Transverse colon (tissue), 3 donors: ENCODE results near the gene PHACTR3.

Experiments used
- POLR2A ChIP-seq: fragments of 450-650 bp; IDR thresholded peaks from one replicate; pipeline ENCODE4 v1.6.1; 2016; ENCODE audit warnings: antibody characterized with exemption, mild to moderate bottlenecking, moderate library complexity
- TF ChIP-seq, protein P1 (sequence below), 5 experiments: fragments of 200-600 bp in 3 of 5; fragments of 450-650 bp in 2 of 5; sonication (generic) in 3 of 5; IDR thresholded peaks; 1 replicate in 2 of 5; 2 replicates in 3 of 5; pipeline ENCODE4 v1.5.1; 2016 to 2017; ENCODE audit warnings: antibody characterized with exemption in 5 of 5, inconsistent platforms in 3 of 5, mild to moderate bottlenecking in 2 of 5, moderate library complexity in 1 of 5

DNA sequence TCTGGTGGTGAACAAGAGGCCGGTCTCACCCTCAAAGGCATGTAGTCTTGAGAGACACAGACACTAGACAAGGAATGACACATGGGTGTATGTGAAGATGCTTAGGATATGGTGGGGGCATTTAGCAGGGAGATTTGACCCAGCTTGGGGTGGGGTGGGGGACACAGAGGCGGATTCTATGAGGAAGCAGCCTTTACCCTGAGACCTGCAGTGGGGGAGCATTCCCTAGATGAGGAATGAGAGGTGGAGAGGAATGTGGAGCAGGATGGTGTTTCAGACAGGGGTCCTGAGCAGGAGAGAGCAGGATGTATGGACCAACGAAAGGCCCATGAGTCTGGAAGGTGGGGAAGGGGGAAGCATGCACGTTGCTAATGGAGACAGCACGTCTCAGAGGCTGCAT is 57.8 kb downstream of the PHACTR3 start:
- TF ChIP-seq, protein P1, sequence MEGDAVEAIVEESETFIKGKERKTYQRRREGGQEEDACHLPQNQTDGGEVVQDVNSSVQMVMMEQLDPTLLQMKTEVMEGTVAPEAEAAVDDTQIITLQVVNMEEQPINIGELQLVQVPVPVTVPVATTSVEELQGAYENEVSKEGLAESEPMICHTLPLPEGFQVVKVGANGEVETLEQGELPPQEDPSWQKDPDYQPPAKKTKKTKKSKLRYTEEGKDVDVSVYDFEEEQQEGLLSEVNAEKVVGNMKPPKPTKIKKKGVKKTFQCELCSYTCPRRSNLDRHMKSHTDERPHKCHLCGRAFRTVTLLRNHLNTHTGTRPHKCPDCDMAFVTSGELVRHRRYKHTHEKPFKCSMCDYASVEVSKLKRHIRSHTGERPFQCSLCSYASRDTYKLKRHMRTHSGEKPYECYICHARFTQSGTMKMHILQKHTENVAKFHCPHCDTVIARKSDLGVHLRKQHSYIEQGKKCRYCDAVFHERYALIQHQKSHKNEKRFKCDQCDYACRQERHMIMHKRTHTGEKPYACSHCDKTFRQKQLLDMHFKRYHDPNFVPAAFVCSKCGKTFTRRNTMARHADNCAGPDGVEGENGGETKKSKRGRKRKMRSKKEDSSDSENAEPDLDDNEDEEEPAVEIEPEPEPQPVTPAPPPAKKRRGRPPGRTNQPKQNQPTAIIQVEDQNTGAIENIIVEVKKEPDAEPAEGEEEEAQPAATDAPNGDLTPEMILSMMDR (IDR thresholded peaks at IDR 0.05) = no peak
- TF ChIP-seq POLR2A = no peak
